CD4-positive, alpha-beta T cell (primary cell): Measurements from ENCODE around the gene PLXNB2. TPM values are rescaled to one million over a fixed set of nuclear protein-coding genes. Genes with fewer than 3 reads are reported as not detected.
A peak's percentile ranks its signal among the peaks of the same experiment; 100 is the strongest.

ENCODE experiments used
- ATAC-seq: fragments of 200-7000 bp; cut with Tn5 transposase; one replicate; pipeline ENCODE4 v1.10.0; 2022; ENCODE audit warnings: mild to moderate bottlenecking; ENCODE audit not compliant: poor library complexity
- CTCF ChIA-PET: fragments of 350-600 bp; sonication (Branson Sonifier 250); formaldehyde crosslinking; loops from one replicate; lab custom pipeline; 2021; ENCODE audit warnings: antibody characterized with exemption, inconsistent platforms; lab: Charles Lee
- POLR2A ChIA-PET: fragments of 350-600 bp; sonication (Branson Sonifier 250); formaldehyde crosslinking; loops from one replicate; lab custom pipeline; 2021; ENCODE audit warnings: antibody characterized with exemption, inconsistent platforms; lab: Charles Lee
- DNase-seq, 14 experiments: peaks; one replicate each; pipeline ENCODE4 v3.0.0-alpha.2; 2013 to 2020; ENCODE audit warnings: mixed read lengths in 2 of 14
- H3K27ac ChIP-seq, 2 donors: one replicate each; pipeline versions ENCODE4 v1.5.1 to v1.7.0; 2013; ENCODE audit warnings: low read length in 2 of 2, low read depth in 1 of 2, mild to moderate bottlenecking in 1 of 2
- H3K27me3 ChIP-seq, 2 experiments: 1 replicate in 1 of 2; 2 replicates in 1 of 2; pipeline versions ENCODE4 v1.6.1 to v1.7.0; 2013; ENCODE audit warnings: low read length in 2 of 2, control low read depth in 1 of 2, mild to moderate bottlenecking in 1 of 2, moderate library complexity in 1 of 2; ENCODE audit not compliant: insufficient read depth in 2 of 2, control insufficient read depth in 1 of 2
- H3K36me3 ChIP-seq: one replicate; pipeline ENCODE4 v1.6.1; 2013; ENCODE audit warnings: low read length, control low read depth; ENCODE audit not compliant: insufficient read depth
- H3K4me1 ChIP-seq: one replicate; pipeline ENCODE4 v1.6.1; 2013; ENCODE audit warnings: low read length, control low read depth; ENCODE audit not compliant: insufficient read depth
- H3K4me3 ChIP-seq: one replicate; pipeline ENCODE4 v1.5.1; 2013; ENCODE audit warnings: mild to moderate bottlenecking, low read length, moderate library complexity
- H3K9me3 ChIP-seq, 2 experiments: 1 replicate in 1 of 2; 2 replicates in 1 of 2; pipeline versions ENCODE4 v1.6.1 to v1.7.0; 2013; ENCODE audit warnings: low read length in 2 of 2, mild to moderate bottlenecking in 2 of 2, control low read depth in 1 of 2, moderate library complexity in 1 of 2; ENCODE audit not compliant: control insufficient read depth in 1 of 2, insufficient read depth in 1 of 2
- H3K27ac Mint-ChIP-seq: one replicate; pipeline ENCODE4 v1.8.0; 2020; ENCODE audit warnings: mixed read lengths
- H3K27me3 Mint-ChIP-seq: one replicate; pipeline ENCODE4 v1.8.0; 2021; ENCODE audit warnings: mixed read lengths
- H3K36me3 Mint-ChIP-seq: one replicate; pipeline ENCODE4 v1.8.0; 2021; ENCODE audit warnings: low read depth, mixed read lengths
- H3K4me1 Mint-ChIP-seq: one replicate; pipeline ENCODE4 v1.8.0; 2021; ENCODE audit warnings: low read depth, mixed read lengths
- H3K4me3 Mint-ChIP-seq: one replicate; pipeline ENCODE4 v1.8.0; 2020; ENCODE audit warnings: mild to moderate bottlenecking, mixed read lengths
- H3K9me3 Mint-ChIP-seq: one replicate; pipeline ENCODE4 v1.8.0; 2020; ENCODE audit warnings: mixed read lengths
- intact Hi-C, 2 experiments: fragments of 100-400 bp; cut with DNase I in 1 of 2; cut with micrococcal nuclease in 1 of 2; formaldehyde crosslinking; loops; one replicate each; pipeline versions ENCODE4 v1.15.1 to v1.9.0; 2023 to 2025; cut with DNase I, micrococcal nuclease
- total RNA-seq, 174 experiments: library from RNA in 2 of 174; stranded (reverse) in 2 of 174; gene quantifications; one replicate each; pipeline ENCODE4 v1.2.3 and lab custom pipeline; 2021 to 2026
- TF ChIP-seq, protein P1 (sequence below): fragments of 200-600 bp; IDR thresholded peaks from one replicate; pipeline ENCODE4 v1.8.0; 2022; ENCODE audit warnings: antibody characterized with exemption, mild to moderate bottlenecking

Gene PLXNB2
- total RNA-seq, 2 experiments from 2014 or later, result 2.8 to 3.9 TPM

DNA sequence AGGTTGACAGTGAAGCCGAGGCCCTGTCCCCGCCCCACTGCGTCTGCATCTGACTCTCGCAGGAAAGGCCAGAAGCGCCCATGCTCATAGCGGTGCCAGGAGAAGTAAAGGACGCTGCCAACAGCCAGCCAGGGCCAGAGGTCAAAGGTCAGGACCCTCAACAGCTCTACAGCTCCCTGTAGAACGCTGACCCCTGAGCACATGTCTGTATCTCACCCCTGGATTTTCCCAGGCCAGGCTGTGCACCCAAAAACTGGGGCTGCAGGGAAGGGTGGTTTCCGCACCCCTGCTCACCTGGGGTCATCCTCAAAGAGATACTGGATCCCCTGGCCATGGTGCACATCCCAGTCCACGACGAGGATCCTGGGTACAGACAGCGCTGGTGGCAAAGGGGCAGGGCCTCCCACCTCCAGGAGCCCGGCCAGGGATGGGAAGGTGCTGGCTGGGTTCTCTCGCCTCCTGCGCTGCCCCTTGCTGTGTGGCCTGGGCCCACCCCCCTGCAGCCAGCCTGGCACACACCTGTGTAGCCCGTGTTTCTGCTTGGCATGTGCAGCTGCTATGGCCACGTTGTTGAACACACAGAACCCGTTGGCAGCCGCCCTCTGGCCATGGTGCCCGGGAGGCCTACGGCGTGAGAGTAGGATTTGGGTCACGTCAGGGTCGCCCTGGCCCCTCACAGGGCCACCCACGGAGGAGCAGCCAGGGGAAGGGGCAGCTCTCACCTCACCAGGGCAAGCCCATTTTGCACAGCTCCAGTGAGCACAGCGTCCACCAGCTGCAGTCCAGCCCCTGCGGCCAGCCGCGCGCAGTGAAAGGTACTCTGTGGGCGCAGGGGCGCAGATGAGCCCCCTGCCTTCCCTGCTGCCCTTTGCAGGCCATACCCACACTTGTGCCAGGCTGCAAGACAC is 57.9 kb downstream of the PLXNB2 start:
- peaks cover 67% of the 10 kb centered on the region for H3K4me1 ChIP-seq
- H3K27ac ChIP-seq, result no peak overlapping the region
- H3K4me1 Mint-ChIP-seq, result peaks cover 31% of the 10 kb centered on the region
- peak overlapping the region; percentile 80 for H3K4me3 Mint-ChIP-seq
- no peaks in the 10 kb centered on the region for H3K27me3 Mint-ChIP-seq
- DNase-seq, result no peak
- no peaks in the 10 kb centered on the region for H3K27me3 ChIP-seq
- H3K4me3 ChIP-seq, result peak overlapping the region; percentile 87
- POLR2A ChIA-PET, result interaction anchor here (1.2 to 3.1 kb wide), 3 partner anchors 9 to 371 kb away, joined by 3 to 17 read pairs (median 12); no protein-coding TSS in a partner anchor
- no peak for ATAC-seq
- TF ChIP-seq, protein P1, sequence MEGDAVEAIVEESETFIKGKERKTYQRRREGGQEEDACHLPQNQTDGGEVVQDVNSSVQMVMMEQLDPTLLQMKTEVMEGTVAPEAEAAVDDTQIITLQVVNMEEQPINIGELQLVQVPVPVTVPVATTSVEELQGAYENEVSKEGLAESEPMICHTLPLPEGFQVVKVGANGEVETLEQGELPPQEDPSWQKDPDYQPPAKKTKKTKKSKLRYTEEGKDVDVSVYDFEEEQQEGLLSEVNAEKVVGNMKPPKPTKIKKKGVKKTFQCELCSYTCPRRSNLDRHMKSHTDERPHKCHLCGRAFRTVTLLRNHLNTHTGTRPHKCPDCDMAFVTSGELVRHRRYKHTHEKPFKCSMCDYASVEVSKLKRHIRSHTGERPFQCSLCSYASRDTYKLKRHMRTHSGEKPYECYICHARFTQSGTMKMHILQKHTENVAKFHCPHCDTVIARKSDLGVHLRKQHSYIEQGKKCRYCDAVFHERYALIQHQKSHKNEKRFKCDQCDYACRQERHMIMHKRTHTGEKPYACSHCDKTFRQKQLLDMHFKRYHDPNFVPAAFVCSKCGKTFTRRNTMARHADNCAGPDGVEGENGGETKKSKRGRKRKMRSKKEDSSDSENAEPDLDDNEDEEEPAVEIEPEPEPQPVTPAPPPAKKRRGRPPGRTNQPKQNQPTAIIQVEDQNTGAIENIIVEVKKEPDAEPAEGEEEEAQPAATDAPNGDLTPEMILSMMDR, result no peak
- CTCF ChIA-PET, result interaction anchor here (1.3 kb wide), 1 partner anchor 23 kb away, joined by 3 read pairs; no protein-coding TSS in a partner anchor
- H3K36me3 ChIP-seq, result peaks cover 29% of the 10 kb centered on the region
- H3K9me3 ChIP-seq, result no peaks in the 10 kb centered on the region
- H3K36me3 Mint-ChIP-seq, result peaks cover 18% of the 10 kb centered on the region
- no peaks in the 10 kb centered on the region for H3K9me3 Mint-ChIP-seq
- peak overlapping the region; percentile 47 for H3K27ac Mint-ChIP-seq
- intact Hi-C loops, result loop anchor here in 1 of 2 experiments (5.0 kb wide), 1 partner anchor 248 kb away; no protein-coding TSS in a partner anchor

GRCh38 chr22:50248196-50249081 is 59.0 kb downstream of the PLXNB2 start:
- Histone ChIP-seq H3K27ac (no peak overlapping the region), H3K4me3 (no peak overlapping the region), H3K36me3 (peaks cover 29% of the 10 kb centered on the region), H3K9me3 (no peaks in the 10 kb centered on the region), H3K27me3 (no peaks in the 10 kb centered on the region), H3K4me1 (peaks cover 79% of the 10 kb centered on the region)
- intact Hi-C loops, result no loop called here
- no peak for ATAC-seq
- ChIA-PET POLR2A (no interaction called here), CTCF (interaction anchor here (0.5 kb wide), 1 partner anchor 106 kb away, joined by 3 read pairs; no protein-coding TSS in a partner anchor)
- peak overlapping the region; percentile 71 for H3K27ac Mint-ChIP-seq
- peaks cover 40% of the 10 kb centered on the region for H3K4me1 Mint-ChIP-seq
- H3K36me3 Mint-ChIP-seq, result peaks cover 29% of the 10 kb centered on the region
- DNase-seq, result no peak
- no peaks in the 10 kb centered on the region for H3K9me3 Mint-ChIP-seq
- H3K4me3 Mint-ChIP-seq, result peak overlapping the region; percentile 83
- no peaks in the 10 kb centered on the region for H3K27me3 Mint-ChIP-seq
- TF ChIP-seq, protein P1, result no peak

- peaks cover 29% of the 10 kb centered on the region for H3K36me3 Mint-ChIP-seq
- TF ChIP-seq, protein P1, result no peak
- H3K27ac ChIP-seq, result no peak overlapping the region
- no peak for ATAC-seq
- H3K27me3 ChIP-seq, result no peaks in the 10 kb centered on the region
- peaks cover 43% of the 10 kb centered on the region for H3K4me1 Mint-ChIP-seq
- peak overlapping the region; percentile 71 for H3K27ac Mint-ChIP-seq
- no peaks in the 10 kb centered on the region for H3K27me3 Mint-ChIP-seq
- ChIA-PET POLR2A (no interaction called here), CTCF (no interaction called here)
- H3K9me3 Mint-ChIP-seq, result no peaks in the 10 kb centered on the region
- H3K4me3 ChIP-seq, result no peak overlapping the region
- DNase-seq, result peak in 11 of 14 experiments; percentile 35 to 87 (median 48)
- peaks cover 85% of the 10 kb centered on the region for H3K4me1 ChIP-seq
- peaks cover 29% of the 10 kb centered on the region for H3K36me3 ChIP-seq
- intact Hi-C loops, result no loop called here
- peak overlapping the region; percentile 83 for H3K4me3 Mint-ChIP-seq
- no peaks in the 10 kb centered on the region for H3K9me3 ChIP-seq
Observed at GRCh38 chr22:50247748-50248147, 59.7 kb downstream of the PLXNB2 start.
